ENCODE data around the gene LEFTY2. TPM values are rescaled to one million over a fixed set of nuclear protein-coding genes. Genes with fewer than 3 reads are reported as not detected.
A peak's percentile ranks its signal among the peaks of the same experiment; 100 is the strongest.

LEFTY2 gene
- total RNA-seq, 3 donors from 2014 or later: not detected

DNA sequence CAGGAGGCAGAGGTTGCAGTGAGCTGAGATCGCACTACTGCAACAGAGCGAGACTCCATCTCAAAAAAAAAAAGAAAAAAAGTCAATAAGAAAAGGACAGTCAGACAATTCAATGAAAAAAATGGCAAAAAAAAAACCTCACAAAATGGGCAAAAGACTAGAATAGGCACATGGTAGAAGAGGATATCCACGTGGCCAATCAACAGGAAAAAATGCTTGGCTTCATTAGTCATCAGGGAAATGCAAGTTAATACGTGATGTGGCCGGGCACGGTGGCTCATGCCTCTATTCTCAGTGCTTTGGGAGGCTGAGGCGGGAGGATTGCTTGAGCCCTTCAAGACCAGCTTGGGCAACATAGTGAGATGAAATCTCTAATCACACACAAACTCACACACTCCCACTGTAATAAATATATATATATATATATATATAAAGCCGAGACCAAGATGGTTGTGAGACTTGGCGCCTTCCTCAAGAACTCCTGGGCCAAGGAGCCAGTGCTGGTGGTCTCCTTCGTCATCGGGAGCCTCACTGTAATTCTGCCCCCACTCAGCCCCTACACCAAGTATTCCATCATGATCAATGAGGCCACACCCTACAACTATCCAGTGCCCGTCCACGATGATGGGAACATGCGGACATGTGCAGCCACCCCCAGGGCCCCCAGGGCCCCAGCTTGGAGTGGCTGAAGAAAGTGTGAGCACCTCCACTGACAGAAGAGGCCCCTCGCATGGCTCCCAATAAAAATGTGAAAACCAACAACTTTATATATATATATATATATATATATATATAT lies 22.9 kb upstream of the LEFTY2 start:
- ATAC-seq (no peak), DNase-seq (no peak)
- H3K4me1 Mint-ChIP-seq (ENCODE audit: low read depth): no peaks in the 10 kb centered on the region
- H3K27me3 Mint-ChIP-seq (ENCODE audit: low read depth): peaks cover 6% of the 10 kb centered on the region
- no peaks in the 10 kb centered on the region for H3K9me3 Mint-ChIP-seq
- no peak overlapping the region for H3K4me3 Mint-ChIP-seq
- no peaks in the 10 kb centered on the region for H3K36me3 Mint-ChIP-seq (ENCODE audit: insufficient read depth)

DNA sequence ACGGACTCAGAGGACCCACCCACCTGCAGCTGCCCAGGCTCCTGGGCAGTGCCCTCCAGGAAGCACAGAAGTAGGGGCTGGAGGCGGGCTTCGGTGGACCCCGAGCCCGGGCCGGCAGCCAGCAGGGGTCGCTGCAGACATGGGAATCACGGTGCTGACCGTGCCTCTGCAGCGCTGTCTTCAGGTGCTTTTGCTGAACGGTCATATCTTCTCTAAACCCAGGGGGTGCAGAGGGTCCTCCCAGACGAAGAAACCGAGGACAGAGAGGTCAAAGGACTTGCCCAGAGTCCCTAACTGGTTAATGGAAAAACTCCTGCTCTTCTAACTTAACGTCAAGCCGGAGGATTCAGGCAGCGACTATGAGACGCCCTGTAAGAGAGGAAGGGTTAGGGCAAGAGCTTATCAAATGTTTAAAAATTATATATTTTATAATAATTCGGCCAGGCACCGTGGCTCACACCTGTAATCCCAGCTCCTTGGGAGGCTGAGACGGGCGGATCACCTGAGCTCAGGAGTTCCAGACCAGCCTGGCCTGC lies 21.5 kb upstream of the LEFTY2 start:
- H3K4me3 Mint-ChIP-seq: no peak overlapping the region
- DNase-seq: peak; percentile 59
- peak; percentile 80 to 84 for ATAC-seq
- peaks cover 6% of the 10 kb centered on the region for H3K27me3 Mint-ChIP-seq (ENCODE audit: low read depth)
- no peaks in the 10 kb centered on the region for H3K9me3 Mint-ChIP-seq
- no peaks in the 10 kb centered on the region for H3K4me1 Mint-ChIP-seq (ENCODE audit: low read depth)
- no peaks in the 10 kb centered on the region for H3K36me3 Mint-ChIP-seq (ENCODE audit: insufficient read depth)

GRCh38 chr1:225961659-225962439 lies 20.8 kb upstream of the LEFTY2 start:
- DNase-seq (no peak), ATAC-seq (no peak)
- Mint-ChIP-seq H3K9me3 (no peaks in the 10 kb centered on the region), H3K27me3 (ENCODE audit: low read depth) (peaks cover 6% of the 10 kb centered on the region), H3K4me1 (ENCODE audit: low read depth) (no peaks in the 10 kb centered on the region), H3K4me3 (no peak overlapping the region), H3K36me3 (ENCODE audit: insufficient read depth) (no peaks in the 10 kb centered on the region)

- Mint-ChIP-seq H3K9me3 (no peaks in the 10 kb centered on the region), H3K4me1 (ENCODE audit: low read depth) (no peaks in the 10 kb centered on the region), H3K36me3 (ENCODE audit: insufficient read depth) (no peaks in the 10 kb centered on the region), H3K4me3 (no peak overlapping the region), H3K27me3 (ENCODE audit: low read depth) (peaks cover 10% of the 10 kb centered on the region)
- DNase-seq (no peak), ATAC-seq (no peak)
Observed at GRCh38 chr1:225958041-225958440, 17.0 kb upstream of the LEFTY2 start.

- DNase-seq (no peak), ATAC-seq (no peak)
- Mint-ChIP-seq H3K9me3 (no peaks in the 10 kb centered on the region), H3K4me1 (ENCODE audit: low read depth) (no peaks in the 10 kb centered on the region), H3K27me3 (ENCODE audit: low read depth) (peaks cover 15% of the 10 kb centered on the region), H3K4me3 (no peak overlapping the region), H3K36me3 (ENCODE audit: insufficient read depth) (no peaks in the 10 kb centered on the region)
Observed at GRCh38 chr1:225954753-225955152, 13.7 kb upstream of the LEFTY2 start.

DNA sequence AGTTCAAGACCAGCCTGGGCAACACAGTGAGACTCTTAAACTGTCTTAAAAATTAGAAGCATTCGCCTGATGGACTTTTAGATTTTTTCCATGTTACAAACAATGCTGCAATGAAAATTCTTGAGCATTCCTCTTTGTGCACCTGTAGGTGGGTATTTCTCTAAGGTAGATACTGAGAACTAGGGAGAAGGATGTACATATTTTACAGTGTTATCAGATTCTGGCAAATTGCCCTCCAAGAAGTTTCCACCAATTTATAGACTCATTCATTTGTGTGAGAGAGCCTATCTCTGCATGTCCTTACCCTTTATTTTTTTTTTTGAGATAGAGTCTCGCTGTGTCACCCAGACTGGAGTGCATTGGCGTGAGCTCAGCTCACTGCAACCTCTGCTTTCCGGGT lies 12.3 kb upstream of the LEFTY2 start:
- ATAC-seq (no peak), DNase-seq (no peak)
- Mint-ChIP-seq H3K4me1 (ENCODE audit: low read depth) (no peaks in the 10 kb centered on the region), H3K36me3 (ENCODE audit: insufficient read depth) (no peaks in the 10 kb centered on the region), H3K27me3 (ENCODE audit: low read depth) (peaks cover 15% of the 10 kb centered on the region), H3K4me3 (no peak overlapping the region), H3K9me3 (no peaks in the 10 kb centered on the region)

- DNase-seq: no peak
- no peaks in the 10 kb centered on the region for H3K9me3 Mint-ChIP-seq
- H3K4me3 Mint-ChIP-seq: no peak overlapping the region
- H3K4me1 Mint-ChIP-seq (ENCODE audit: low read depth): no peaks in the 10 kb centered on the region
- H3K36me3 Mint-ChIP-seq (ENCODE audit: insufficient read depth): no peaks in the 10 kb centered on the region
- no peak for ATAC-seq
- H3K27me3 Mint-ChIP-seq (ENCODE audit: low read depth): peaks cover 15% of the 10 kb centered on the region
Observed at GRCh38 chr1:225950905-225951497, 10.0 kb upstream of the LEFTY2 start.

- Mint-ChIP-seq H3K4me3 (no peak overlapping the region), H3K36me3 (ENCODE audit: insufficient read depth) (no peaks in the 10 kb centered on the region), H3K4me1 (ENCODE audit: low read depth) (peaks cover 11% of the 10 kb centered on the region), H3K9me3 (no peaks in the 10 kb centered on the region), H3K27me3 (ENCODE audit: low read depth) (peaks cover 14% of the 10 kb centered on the region)
- ATAC-seq (no peak), DNase-seq (no peak)
Observed at GRCh38 chr1:225949041-225949440, 8.0 kb upstream of the LEFTY2 start.

- peaks cover 9% of the 10 kb centered on the region for H3K27me3 Mint-ChIP-seq (ENCODE audit: low read depth)
- no peak for ATAC-seq
- no peak overlapping the region for H3K4me3 Mint-ChIP-seq
Observed at GRCh38 chr1:225946803-225947202, 5.8 kb upstream of the LEFTY2 start.

DNA sequence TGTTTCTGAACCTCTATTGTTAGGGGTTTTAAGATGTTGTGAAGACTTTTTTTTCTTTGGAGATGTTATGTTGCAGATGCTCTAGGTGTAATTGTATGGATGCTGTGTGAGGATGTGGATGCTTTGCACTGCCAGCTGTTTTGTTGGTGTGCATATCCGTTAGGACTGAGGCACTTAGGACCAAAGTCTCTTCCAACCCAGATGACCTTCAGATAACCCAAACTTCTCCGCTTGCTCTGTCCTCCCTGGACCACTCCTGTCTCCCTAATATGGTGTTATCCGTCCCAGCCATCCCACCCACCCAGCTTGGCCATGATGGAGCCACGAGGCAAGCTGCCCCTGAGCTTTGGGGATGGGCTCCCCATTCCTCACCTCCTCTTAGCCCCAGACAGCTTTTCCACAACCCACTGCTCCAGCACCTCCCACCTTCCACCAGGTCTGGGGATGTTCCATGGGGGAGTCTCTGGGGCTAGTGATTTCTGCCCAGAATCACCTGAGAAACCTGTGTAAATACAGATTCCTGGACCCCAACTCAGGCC lies 5.1 kb upstream of the LEFTY2 start:
- Mint-ChIP-seq H3K27me3 (ENCODE audit: low read depth) (peaks cover 9% of the 10 kb centered on the region), H3K4me1 (ENCODE audit: low read depth) (peaks cover 12% of the 10 kb centered on the region), H3K36me3 (ENCODE audit: insufficient read depth) (no peaks in the 10 kb centered on the region), H3K4me3 (no peak overlapping the region), H3K9me3 (no peaks in the 10 kb centered on the region)
- ATAC-seq (no peak), DNase-seq (no peak)

More at GRCh38 chr1:225946803-225947202, 5.8 kb upstream of the LEFTY2 start:
- no peak for DNase-seq
- H3K9me3 Mint-ChIP-seq: no peaks in the 10 kb centered on the region
- no peaks in the 10 kb centered on the region for H3K36me3 Mint-ChIP-seq (ENCODE audit: insufficient read depth)
- H3K4me1 Mint-ChIP-seq (ENCODE audit: low read depth): peaks cover 12% of the 10 kb centered on the region

- Mint-ChIP-seq H3K27me3 (ENCODE audit: low read depth) (peaks cover 4% of the 10 kb centered on the region), H3K9me3 (no peaks in the 10 kb centered on the region), H3K4me1 (ENCODE audit: low read depth) (peaks cover 12% of the 10 kb centered on the region), H3K4me3 (no peak overlapping the region), H3K36me3 (ENCODE audit: insufficient read depth) (no peaks in the 10 kb centered on the region)
- ATAC-seq: no peak
- no peak for DNase-seq
Observed at GRCh38 chr1:225945564-225945963, 4.5 kb upstream of the LEFTY2 start.

GRCh38 chr1:225944951-225945350 lies 3.9 kb upstream of the LEFTY2 start:
- DNase-seq: no peak
- H3K36me3 Mint-ChIP-seq (ENCODE audit: insufficient read depth): no peaks in the 10 kb centered on the region
- ATAC-seq: peak; percentile 55 to 70

GRCh38 chr1:225944387-225944786 lies 3.4 kb upstream of the LEFTY2 start:
- no peaks in the 10 kb centered on the region for H3K36me3 Mint-ChIP-seq (ENCODE audit: insufficient read depth)
- DNase-seq (no peak), ATAC-seq (no peak)
- no peaks in the 10 kb centered on the region for H3K9me3 Mint-ChIP-seq
- H3K4me1 Mint-ChIP-seq (ENCODE audit: low read depth): peaks cover 12% of the 10 kb centered on the region
- H3K4me3 Mint-ChIP-seq: no peak overlapping the region
- peaks cover 3% of the 10 kb centered on the region for H3K27me3 Mint-ChIP-seq (ENCODE audit: low read depth)

More at GRCh38 chr1:225944951-225945350, 3.9 kb upstream of the LEFTY2 start:
- Mint-ChIP-seq H3K9me3 (no peaks in the 10 kb centered on the region), H3K4me3 (no peak overlapping the region), H3K4me1 (ENCODE audit: low read depth) (peaks cover 12% of the 10 kb centered on the region), H3K27me3 (ENCODE audit: low read depth) (peaks cover 3% of the 10 kb centered on the region)

GRCh38 chr1:225943582-225943981 lies 2.6 kb upstream of the LEFTY2 start:
- Mint-ChIP-seq H3K4me1 (ENCODE audit: low read depth) (peaks cover 12% of the 10 kb centered on the region), H3K27me3 (ENCODE audit: low read depth) (peaks cover 3% of the 10 kb centered on the region), H3K4me3 (no peak overlapping the region), H3K36me3 (ENCODE audit: insufficient read depth) (no peaks in the 10 kb centered on the region), H3K9me3 (no peaks in the 10 kb centered on the region)
- DNase-seq (no peak), ATAC-seq (no peak)
